Adipocyte (in vitro differentiated cells): ENCODE data around the gene OR4E2.
"Not testable (repeated sequence)": the region's sequence is repeated elsewhere in the genome, so short reads cannot be mapped to it uniquely, and the experiment has no call there.

Experiments used
- DNase-seq: peaks from one replicate; pipeline ENCODE4 v3.0.0-alpha.2; 2015; ENCODE audit warnings: low read depth
- H3K27me3 ChIP-seq: replicated peaks from 2 replicates; pipeline ENCODE4 v1.7.0; 2013; ENCODE audit warnings: mild to moderate bottlenecking, low read length, moderate library complexity; ENCODE audit not compliant: control insufficient read depth, insufficient read depth
- H3K36me3 ChIP-seq: 2 replicates; pipeline ENCODE4 v1.7.0; 2013; ENCODE audit warnings: low read length, mild to moderate bottlenecking, moderate library complexity; ENCODE audit not compliant: control insufficient read depth, insufficient read depth, severe bottlenecking
- H3K4me1 ChIP-seq: 2 replicates; pipeline ENCODE4 v1.7.0; 2013; ENCODE audit warnings: mild to moderate bottlenecking, low read length, moderate library complexity; ENCODE audit not compliant: control insufficient read depth, insufficient read depth
- H3K4me3 ChIP-seq: 2 replicates; pipeline ENCODE4 v1.7.0; 2013; ENCODE audit warnings: mild to moderate bottlenecking, low read length, moderate library complexity
- H3K9ac ChIP-seq: 2 replicates; pipeline ENCODE4 v1.7.0; 2013; ENCODE audit warnings: mild to moderate bottlenecking, low read length, moderate library complexity
- H3K9me3 ChIP-seq: 2 replicates; pipeline ENCODE4 v1.7.0; 2013; ENCODE audit warnings: mild to moderate bottlenecking, low read length, moderate library complexity; ENCODE audit not compliant: control insufficient read depth

OR4E2 gene, protein sequence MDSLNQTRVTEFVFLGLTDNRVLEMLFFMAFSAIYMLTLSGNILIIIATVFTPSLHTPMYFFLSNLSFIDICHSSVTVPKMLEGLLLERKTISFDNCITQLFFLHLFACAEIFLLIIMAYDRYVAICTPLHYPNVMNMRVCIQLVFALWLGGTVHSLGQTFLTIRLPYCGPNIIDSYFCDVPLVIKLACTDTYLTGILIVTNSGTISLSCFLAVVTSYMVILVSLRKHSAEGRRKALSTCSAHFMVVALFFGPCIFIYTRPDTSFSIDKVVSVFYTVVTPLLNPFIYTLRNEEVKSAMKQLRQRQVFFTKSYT

DNA sequence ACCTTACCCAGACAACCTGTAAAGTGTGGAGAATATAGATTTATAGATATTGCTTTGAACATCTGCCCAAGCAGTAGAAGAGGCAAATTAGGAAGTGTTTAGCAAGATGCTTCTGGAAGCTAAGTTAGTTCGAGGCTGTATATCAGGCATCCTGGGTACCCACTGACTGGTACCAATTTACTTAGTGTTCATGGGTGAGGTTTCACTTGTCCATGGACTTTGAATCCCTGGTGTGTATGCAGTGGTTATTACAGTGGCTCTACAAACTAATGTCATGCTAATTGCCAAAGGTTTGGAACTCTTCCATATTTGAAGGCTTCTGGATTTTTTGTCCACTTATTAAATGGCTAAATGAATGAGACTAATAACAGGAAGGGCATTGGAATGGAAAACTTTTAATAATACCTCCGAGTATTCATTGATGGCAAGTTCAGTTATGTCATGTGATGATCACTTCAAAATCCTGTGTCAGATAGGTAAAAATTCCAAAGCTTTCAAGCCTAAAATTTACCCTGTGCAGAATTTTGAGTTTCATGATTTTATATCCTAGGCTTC is at the start of gene OR4E2:
Gene OR4E2 (plus strand): TSS at position 505 of the 555 bp plus-strand sequence. CDS start 11,248 bp downstream, outside the sequence.
- Histone ChIP-seq H3K9me3 (peaks cover 3% of the 10 kb centered on the region), H3K36me3 (no peaks in the 10 kb centered on the region), H3K9ac (no peak within 1 kb of the TSS), H3K4me1 (no peaks in the 10 kb centered on the region), H3K27me3 (peaks cover 12% of the 10 kb centered on the region), H3K4me3 (no peak within 1 kb of the TSS)
- DNase-seq, result no peak

- no peak for DNase-seq
- Histone ChIP-seq H3K27me3 (peaks cover 5% of the 10 kb centered on the region), H3K4me1 (no peaks in the 10 kb centered on the region), H3K9me3 (no peaks in the 10 kb centered on the region), H3K36me3 (no peaks in the 10 kb centered on the region), H3K4me3 (no peak overlapping the region), H3K9ac (no peak overlapping the region)
Measured at GRCh38 chr14:21612324-21612723, 41.3 kb upstream of the OR4E2 start.

DNA sequence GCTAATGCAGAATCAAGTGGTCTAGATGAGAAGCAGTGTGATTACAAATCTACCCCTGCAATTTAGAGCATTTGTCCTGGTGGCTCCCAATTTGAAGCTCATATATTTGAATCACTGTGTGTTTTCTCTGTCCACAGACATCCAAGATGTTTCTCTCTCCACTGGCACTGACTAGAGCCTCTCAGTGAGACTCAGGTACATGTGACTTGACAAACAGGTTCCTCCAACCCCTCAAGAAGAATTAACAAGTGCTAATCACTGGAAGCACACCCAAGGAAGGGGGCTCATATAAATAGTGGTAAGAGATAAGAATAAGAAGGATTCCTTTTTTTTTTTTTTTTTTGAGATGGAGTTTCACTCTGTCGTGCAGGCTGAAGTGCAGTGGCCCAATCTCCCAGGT is 39.4 kb upstream of the OR4E2 start:
- H3K9me3 ChIP-seq, result no peaks in the 10 kb centered on the region
- no peak for DNase-seq
- H3K4me1 ChIP-seq, result no peaks in the 10 kb centered on the region
- no peaks in the 10 kb centered on the region for H3K27me3 ChIP-seq
- no peak overlapping the region for H3K4me3 ChIP-seq
- H3K36me3 ChIP-seq, result no peaks in the 10 kb centered on the region
- H3K9ac ChIP-seq, result no peak overlapping the region

- Histone ChIP-seq H3K36me3 (no peaks in the 10 kb centered on the region), H3K9me3 (no peaks in the 10 kb centered on the region), H3K9ac (no peak overlapping the region), H3K4me1 (no peaks in the 10 kb centered on the region), H3K4me3 (no peak overlapping the region), H3K27me3 (no peaks in the 10 kb centered on the region)
- no peak for DNase-seq
Measured at GRCh38 chr14:21617614-21618013, 36.0 kb upstream of the OR4E2 start.

DNA sequence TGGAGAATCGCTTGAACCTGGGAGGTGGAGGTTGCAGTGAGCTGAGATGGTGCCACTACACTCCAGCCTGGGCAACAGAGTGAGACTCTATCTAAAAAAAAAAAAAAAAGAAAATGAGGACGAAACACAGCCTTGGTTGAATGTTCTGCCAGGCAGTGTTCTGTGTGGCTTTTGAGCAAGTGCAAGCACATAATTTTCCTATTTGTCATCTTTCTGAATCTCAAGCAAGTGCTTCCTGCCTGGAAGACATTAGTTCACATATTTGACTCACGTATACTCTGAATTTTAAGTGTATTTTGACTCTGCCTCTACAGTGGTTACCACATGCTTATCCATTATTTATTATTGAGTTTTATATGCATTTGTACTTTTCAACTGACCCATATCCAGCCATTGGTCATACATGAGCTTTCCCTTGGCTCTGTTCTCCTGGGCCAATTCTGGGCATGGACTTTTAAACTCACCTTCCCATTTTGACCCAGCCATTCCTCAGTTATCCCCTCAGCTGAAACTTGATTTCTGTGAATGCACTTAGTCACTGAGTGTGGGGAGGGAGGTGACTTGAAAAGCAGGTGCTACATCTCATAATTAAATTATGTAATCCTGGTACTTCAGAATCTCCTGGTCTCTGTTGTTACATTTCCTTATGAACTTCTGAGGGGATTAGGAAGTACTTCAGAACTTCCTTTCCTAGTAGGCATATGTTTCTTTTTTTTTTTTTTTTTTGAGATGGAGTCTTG is 27.0 kb upstream of the OR4E2 start:
- no peak for DNase-seq
- Histone ChIP-seq H3K4me1 (no peaks in the 10 kb centered on the region), H3K27me3 (peaks cover 2% of the 10 kb centered on the region), H3K4me3 (no peak overlapping the region), H3K9me3 (peaks cover 10% of the 10 kb centered on the region), H3K9ac (no peak overlapping the region), H3K36me3 (no peaks in the 10 kb centered on the region)

- not testable (repeated sequence) for H3K36me3 ChIP-seq, H3K27me3 ChIP-seq, H3K4me3 ChIP-seq
Measured at GRCh38 chr14:21630503-21630902, 23.1 kb upstream of the OR4E2 start.

DNA sequence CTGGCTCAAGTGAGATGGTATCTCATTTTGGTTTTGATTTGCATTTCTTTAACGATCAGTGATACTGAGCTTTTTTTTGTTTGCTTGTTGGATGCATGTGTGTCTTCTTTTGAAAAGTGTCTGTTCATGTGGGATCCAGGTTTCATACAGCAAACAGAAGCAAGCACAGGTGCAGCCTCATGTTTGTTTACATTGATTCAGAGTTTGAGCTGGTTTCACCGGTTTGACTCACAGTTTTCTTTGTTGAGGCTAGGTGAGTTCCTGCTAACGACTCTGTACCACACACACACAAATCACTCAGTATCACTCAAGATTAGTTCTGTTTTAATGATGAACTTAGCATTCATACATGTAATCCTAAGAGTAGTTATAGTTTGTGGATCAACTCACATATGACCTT is 22.6 kb upstream of the OR4E2 start:
- no peak for DNase-seq
- Histone ChIP-seq H3K36me3 (no peaks in the 10 kb centered on the region), H3K9me3 (peaks cover 10% of the 10 kb centered on the region), H3K27me3 (no peaks in the 10 kb centered on the region), H3K9ac (no peak overlapping the region), H3K4me1 (no peaks in the 10 kb centered on the region), H3K4me3 (no peak overlapping the region)

More at GRCh38 chr14:21630503-21630902, 23.1 kb upstream of the OR4E2 start:
- not testable (repeated sequence) for DNase-seq, H3K4me1 ChIP-seq, H3K9ac ChIP-seq
- H3K9me3 ChIP-seq, result peaks cover 10% of the 10 kb centered on the region

DNA sequence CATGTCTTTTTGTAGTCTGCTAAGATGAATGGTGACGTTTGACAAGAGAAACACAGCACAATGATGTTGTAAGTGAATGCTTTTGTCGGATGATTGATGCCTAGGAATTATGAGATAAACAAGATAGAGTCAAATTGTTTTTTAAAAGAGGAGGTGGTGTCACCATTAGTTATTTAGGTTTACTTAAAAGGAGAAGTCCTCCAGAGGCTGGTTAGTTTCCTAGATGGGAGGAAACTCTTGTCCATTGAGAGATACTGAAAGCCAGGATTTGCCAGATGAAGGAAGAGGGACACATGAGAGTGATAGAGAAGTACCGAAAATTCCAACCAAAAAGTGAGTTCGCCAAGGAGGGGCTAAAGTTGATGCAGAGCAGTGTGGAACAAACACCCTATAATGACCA is 18.8 kb upstream of the OR4E2 start, which contains the start of gene OR10G2:
Gene OR10G2 (minus strand): TSS at position 101 of the 400 bp plus-strand sequence. CDS start 98 bp downstream, at position 3.
- H3K4me3 ChIP-seq, result no peak within 1 kb of the TSS
- DNase-seq, result no peak
- no peaks in the 10 kb centered on the region for H3K36me3 ChIP-seq
- no peak within 1 kb of the TSS for H3K9ac ChIP-seq
- H3K9me3 ChIP-seq, result peaks cover 4% of the 10 kb centered on the region
- H3K27me3 ChIP-seq, result no peaks in the 10 kb centered on the region
- H3K4me1 ChIP-seq, result no peaks in the 10 kb centered on the region

DNA sequence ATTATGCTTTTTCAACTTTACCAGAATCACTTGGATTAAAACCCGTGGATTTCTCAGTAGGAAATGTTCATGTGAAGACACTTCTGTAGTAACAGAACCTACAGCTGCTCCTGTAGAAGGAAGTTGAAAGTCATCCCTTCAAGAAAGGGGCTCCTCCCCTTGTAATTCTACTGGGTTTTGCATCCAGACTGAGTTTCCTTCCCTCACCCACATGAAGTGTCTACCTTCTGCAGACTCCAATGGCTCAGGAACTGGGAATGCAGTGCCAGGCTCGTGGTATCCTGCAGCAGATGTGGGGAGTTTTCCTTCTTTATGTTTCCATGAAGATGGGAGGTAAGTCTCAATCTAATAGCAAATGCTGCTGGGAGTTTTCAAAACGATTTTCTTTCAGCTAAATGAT is 11.0 kb upstream of the OR4E2 start:
- Histone ChIP-seq H3K4me1 (no peaks in the 10 kb centered on the region), H3K9ac (no peak overlapping the region), H3K36me3 (no peaks in the 10 kb centered on the region), H3K9me3 (no peaks in the 10 kb centered on the region), H3K27me3 (no peaks in the 10 kb centered on the region), H3K4me3 (no peak overlapping the region)
- DNase-seq, result no peak

GRCh38 chr14:21643407-21643806 is 10.2 kb upstream of the OR4E2 start:
- H3K27me3 ChIP-seq, result no peaks in the 10 kb centered on the region
- no peak overlapping the region for H3K4me3 ChIP-seq
- H3K9me3 ChIP-seq, result no peaks in the 10 kb centered on the region
- no peak overlapping the region for H3K9ac ChIP-seq
- no peak for DNase-seq
- H3K4me1 ChIP-seq, result no peaks in the 10 kb centered on the region
- no peaks in the 10 kb centered on the region for H3K36me3 ChIP-seq

- no peaks in the 10 kb centered on the region for H3K4me1 ChIP-seq
- DNase-seq, result no peak
- H3K36me3 ChIP-seq, result no peaks in the 10 kb centered on the region
- H3K4me3 ChIP-seq, result no peak overlapping the region
- H3K9ac ChIP-seq, result no peak overlapping the region
- peaks cover 3% of the 10 kb centered on the region for H3K9me3 ChIP-seq
- peaks cover 2% of the 10 kb centered on the region for H3K27me3 ChIP-seq
Measured at GRCh38 chr14:21647380-21647779, 6.3 kb upstream of the OR4E2 start.
